Measurements from ENCODE around the gene FKBP4. TPM values are rescaled to one million over a fixed set of nuclear protein-coding genes. Genes with fewer than 3 reads are reported as not detected.

The FKBP4 gene
- total and polyA plus RNA-seq, 2 experiments from 2014 or later = 112 to 124 TPM

DNA sequence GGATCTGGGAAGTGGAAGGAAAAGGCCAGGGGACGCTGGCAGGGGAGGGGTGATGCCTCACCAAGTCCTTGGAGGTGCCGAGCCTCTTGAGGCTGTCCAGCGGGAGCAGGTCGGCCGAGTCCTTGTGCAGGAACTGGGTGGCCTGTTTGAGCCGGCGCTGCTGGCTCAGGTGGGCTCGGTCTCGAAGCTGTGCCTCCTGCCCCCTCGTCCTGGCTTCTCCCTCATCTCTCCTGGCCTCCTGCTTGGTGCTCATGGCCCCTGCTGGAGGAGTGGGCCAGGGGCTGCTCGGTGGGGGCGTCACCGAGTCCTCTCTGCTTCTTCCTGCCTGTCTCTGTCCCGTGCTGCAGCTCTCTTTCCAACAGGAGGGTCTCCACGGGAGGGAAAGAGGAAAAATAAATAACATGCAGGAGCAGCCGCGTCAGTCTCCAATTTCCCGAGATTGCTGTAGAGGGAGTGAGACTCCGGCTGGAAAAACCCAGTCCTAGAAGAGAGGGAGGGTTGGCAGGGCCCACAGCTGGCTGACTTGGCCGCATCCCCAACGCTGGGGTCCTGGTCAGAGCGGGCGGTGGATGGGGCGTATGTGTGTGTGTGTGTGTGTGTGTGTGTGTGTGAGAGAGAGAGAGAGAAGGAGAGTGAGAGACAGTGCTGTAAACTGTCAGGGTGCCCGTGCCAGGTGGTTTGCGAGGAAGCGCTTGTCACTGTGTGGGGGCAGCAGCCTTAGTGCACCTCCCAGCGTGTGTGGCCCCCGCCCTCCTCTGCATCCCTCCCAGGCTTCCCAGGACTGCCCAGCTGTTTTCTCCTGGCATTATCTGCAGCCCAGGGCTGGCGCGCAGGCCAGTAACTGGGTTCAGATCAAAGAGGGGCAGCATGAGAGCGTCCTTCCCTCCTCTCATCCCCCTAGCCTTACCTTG lies 40.1 kb downstream of the FKBP4 start, which contains the start of gene NRIP2:
NRIP2 (minus strand) TSS at position 455 of the 911 bp plus-strand sequence; CDS start at position 403, 52 bp downstream.
- peaks cover 3% of the 10 kb centered on the region for H3K4me1 ChIP-seq (ENCODE audit: low read depth)
- no peaks in the 10 kb centered on the region for H3K9me3 ChIP-seq (ENCODE audit: low read depth)
- TF ChIP-seq, protein P1, sequence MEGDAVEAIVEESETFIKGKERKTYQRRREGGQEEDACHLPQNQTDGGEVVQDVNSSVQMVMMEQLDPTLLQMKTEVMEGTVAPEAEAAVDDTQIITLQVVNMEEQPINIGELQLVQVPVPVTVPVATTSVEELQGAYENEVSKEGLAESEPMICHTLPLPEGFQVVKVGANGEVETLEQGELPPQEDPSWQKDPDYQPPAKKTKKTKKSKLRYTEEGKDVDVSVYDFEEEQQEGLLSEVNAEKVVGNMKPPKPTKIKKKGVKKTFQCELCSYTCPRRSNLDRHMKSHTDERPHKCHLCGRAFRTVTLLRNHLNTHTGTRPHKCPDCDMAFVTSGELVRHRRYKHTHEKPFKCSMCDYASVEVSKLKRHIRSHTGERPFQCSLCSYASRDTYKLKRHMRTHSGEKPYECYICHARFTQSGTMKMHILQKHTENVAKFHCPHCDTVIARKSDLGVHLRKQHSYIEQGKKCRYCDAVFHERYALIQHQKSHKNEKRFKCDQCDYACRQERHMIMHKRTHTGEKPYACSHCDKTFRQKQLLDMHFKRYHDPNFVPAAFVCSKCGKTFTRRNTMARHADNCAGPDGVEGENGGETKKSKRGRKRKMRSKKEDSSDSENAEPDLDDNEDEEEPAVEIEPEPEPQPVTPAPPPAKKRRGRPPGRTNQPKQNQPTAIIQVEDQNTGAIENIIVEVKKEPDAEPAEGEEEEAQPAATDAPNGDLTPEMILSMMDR (IDR thresholded peaks at IDR 0.05; ENCODE audit: low read depth, low read length) = peak; percentile 15
- no peak within 1 kb of the TSS for H3K4me3 ChIP-seq
- H3K27me3 ChIP-seq = no peaks in the 10 kb centered on the region
- peak in 1 of 2 donors; percentile 82 for DNase-seq (ENCODE audit: low read depth in 1 of 2, low spot score in 1 of 2)
- H3K36me3 ChIP-seq = peaks cover 4% of the 10 kb centered on the region
- H3K27ac ChIP-seq = no peak within 1 kb of the TSS

DNA sequence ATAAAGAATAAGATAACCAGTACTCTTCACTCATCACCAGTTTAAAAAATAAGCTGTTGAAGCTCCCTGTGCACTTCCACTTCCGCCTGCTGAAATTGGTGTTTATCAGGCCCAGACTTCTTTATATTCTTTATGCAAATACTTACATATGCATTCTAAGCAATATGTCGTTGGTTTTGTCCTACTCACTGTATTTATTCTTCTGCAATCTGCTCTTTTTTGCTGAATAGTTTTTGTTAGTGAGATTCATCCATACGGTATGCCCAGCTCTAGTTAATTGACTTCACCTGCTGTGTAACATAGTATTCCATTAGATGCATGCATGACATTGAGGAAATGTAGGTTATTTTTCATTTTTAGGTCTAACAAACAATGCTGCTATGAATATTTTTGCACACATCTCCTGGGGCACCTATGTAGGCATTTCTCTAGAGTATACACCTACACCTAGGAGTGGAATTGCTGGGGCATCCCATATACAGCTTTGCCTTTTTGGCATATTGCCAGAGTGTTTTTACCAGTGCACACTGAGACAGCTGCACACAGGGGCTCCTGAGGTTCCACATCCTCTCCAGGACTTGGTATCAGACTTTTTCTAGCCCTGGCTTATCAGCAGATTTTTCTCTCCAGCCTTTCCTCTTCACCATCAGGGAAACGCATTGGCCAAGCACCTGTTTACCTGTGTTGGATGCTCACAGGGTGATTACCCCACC lies 41.1 kb downstream of the FKBP4 start:
- no peak for DNase-seq (ENCODE audit: low read depth in 1 of 2, low spot score in 1 of 2)
- Histone ChIP-seq H3K27me3 (no peaks in the 10 kb centered on the region), H3K36me3 (peaks cover 4% of the 10 kb centered on the region), H3K27ac (no peak overlapping the region), H3K9me3 (ENCODE audit: low read depth) (no peaks in the 10 kb centered on the region), H3K4me3 (no peak overlapping the region), H3K4me1 (ENCODE audit: low read depth) (peaks cover 3% of the 10 kb centered on the region)
- TF ChIP-seq, protein P1 (IDR thresholded peaks at IDR 0.05; ENCODE audit: low read depth, low read length) = no peak

DNA sequence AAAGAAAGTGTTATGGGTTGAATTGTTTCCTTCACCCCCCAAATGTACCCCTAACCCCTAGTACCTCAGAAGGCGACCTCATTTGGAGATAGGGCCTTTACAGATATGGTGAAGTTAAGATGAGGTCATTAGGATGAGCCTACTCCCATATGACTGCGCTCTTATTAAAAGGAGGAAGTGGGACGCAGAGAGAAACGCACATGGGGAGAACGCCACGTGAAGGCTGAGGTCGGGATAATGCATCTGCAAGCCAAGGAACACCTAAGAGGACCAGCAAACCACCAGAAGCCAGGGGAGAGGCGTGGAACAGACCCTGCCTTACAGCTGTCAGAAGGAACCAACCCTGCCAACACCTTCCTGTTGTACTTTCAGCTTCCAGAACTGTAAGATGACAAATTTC lies 41.8 kb downstream of the FKBP4 start:
- Histone ChIP-seq H3K27ac (no peak overlapping the region), H3K4me1 (ENCODE audit: low read depth) (peaks cover 3% of the 10 kb centered on the region), H3K36me3 (peaks cover 4% of the 10 kb centered on the region), H3K27me3 (no peaks in the 10 kb centered on the region), H3K9me3 (ENCODE audit: low read depth) (no peaks in the 10 kb centered on the region), H3K4me3 (no peak overlapping the region)
- DNase-seq (ENCODE audit: low read depth in 1 of 2, low spot score in 1 of 2) = no peak
- TF ChIP-seq, protein P1 (IDR thresholded peaks at IDR 0.05; ENCODE audit: low read depth, low read length) = no peak

DNA sequence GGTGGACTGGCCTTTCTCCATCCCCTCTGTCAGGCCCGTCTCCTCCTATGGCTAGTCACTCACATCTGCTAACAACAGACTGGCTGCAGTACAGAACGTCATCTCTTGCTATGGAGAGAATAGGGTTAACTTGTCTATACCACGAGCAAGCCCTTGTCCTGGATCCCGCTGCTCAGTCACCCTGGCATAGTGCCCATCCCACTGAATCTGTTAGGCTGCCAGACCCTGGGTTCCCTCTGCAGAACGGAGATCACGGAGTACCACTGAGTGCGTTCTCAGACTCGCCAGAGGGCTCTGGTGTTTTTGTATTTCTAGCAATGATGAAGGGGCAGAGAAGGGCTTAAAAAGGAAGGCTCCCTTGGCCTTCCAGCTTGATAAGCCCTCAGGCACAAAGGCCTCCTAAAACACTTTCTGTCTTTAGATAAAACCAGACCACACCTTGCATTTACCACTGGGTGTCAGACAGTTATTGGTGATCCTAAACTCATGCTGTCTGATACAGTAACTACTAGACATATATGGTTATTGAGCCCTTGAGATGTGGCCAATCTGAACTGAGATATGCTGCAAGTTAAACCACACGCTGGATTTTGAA lies 46.4 kb downstream of the FKBP4 start:
- TF ChIP-seq, protein P1 (IDR thresholded peaks at IDR 0.05; ENCODE audit: low read depth, low read length) = no peak
- Histone ChIP-seq H3K27ac (peak overlapping the region; percentile 33), H3K4me3 (no peak overlapping the region), H3K4me1 (ENCODE audit: low read depth) (peaks cover 12% of the 10 kb centered on the region), H3K36me3 (peaks cover 4% of the 10 kb centered on the region), H3K9me3 (ENCODE audit: low read depth) (no peaks in the 10 kb centered on the region), H3K27me3 (no peaks in the 10 kb centered on the region)
- DNase-seq (ENCODE audit: low read depth in 1 of 2, low spot score in 1 of 2) = no peak

DNA sequence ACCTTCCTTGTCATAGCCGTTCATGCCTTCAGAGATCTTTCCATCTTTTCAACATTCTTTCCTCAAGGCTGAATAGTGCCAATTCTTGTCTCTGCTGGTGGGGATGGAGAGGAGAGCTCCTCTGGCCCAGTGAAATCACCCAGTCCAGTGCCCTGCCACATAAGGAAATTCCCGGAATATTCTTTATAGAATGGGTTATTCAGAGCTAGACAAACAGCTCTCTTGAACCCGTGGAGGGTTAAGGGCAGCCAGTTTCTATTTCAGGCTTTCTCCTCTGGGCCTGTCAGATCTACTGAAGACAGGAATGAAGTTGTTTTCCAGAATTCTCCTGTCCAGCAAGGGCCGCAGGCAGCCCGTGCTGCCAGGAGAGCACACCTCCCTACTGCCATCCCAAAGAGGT lies 48.2 kb downstream of the FKBP4 start:
- Histone ChIP-seq H3K27ac (peak overlapping the region; percentile 72), H3K36me3 (peaks cover 4% of the 10 kb centered on the region), H3K9me3 (ENCODE audit: low read depth) (no peaks in the 10 kb centered on the region), H3K4me3 (no peak overlapping the region), H3K4me1 (ENCODE audit: low read depth) (peaks cover 26% of the 10 kb centered on the region), H3K27me3 (no peaks in the 10 kb centered on the region)
- TF ChIP-seq, protein P1 (IDR thresholded peaks at IDR 0.05; ENCODE audit: low read depth, low read length) = no peak
- DNase-seq (ENCODE audit: low read depth in 1 of 2, low spot score in 1 of 2) = no peak

Measured in cardiac muscle cell (in vitro differentiated cells and primary cell).